ENCODE results near the gene SCARB1.
A peak's percentile ranks its signal among the peaks of the same experiment; 100 is the strongest.

Gene SCARB1

DNA sequence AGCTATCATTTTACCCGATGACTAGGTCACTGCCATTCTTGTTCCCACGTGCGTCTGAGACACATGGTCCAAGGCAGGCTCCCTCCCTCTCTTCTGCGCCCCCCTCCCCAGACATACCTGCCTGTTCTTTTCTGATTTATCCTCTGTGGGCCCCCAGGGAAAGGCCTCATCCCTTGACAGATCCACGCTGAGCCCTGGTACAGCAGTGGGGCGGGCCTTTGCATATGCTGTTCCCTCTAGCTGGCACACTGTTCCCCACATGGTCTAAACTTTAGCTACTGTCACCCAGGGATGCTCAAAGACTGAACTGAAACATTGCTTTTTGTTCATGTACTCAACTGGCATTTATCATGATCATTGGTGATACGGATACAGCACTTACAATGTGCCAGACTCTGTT is 122.5 kb downstream of the SCARB1 start:
- no peak for DNase-seq

DNA sequence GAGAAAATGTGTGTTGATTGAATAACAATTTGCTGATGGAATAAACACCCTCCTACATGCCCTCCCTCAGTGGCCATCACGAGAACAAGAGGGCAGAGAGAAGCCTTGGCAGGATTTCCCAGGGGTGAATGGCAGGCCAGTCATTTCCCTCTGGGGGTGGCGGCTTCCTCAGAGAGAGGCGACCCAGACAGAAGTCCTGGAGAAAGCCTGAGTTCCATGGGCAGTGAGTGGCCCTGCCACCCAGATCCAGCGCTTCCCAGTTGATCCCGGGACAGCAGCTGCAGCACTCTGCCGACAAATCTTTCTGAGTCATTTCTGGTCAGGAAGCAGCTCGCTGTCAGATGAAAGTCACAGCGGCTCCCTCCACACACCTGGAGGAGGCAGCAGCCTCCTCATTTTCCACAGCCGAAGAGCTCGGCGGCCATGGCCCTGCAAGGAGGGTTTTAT is 123.0 kb downstream of the SCARB1 start:
- no peak for DNase-seq

DNA sequence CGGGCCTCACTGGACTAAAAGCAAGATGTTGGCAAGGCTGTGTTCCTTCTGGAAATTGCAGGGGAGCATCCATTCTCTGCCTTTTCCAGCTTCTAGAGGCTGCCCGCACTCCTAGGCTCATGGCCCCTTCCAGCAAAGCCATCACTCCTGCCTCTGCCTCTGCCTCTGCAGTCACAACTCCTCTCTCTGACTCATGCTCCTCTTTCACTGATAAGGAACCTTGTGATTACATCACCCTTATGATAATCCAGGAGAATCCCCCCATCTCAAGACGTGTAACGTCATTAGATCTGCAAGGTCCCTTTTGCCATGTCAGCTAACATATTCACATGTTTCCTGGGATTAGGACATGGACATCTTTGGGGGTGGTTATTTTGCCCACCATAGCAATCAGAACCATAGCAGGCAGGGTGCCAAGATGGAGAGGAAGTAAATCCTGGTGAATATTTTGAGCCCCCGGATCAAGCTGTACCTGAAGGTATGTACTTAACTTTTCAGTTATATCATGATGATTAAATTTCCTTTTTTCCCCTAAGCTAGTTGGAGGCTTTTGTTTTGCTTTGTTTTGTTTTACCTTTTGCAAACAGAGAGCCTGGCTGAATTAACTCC is 123.6 kb downstream of the SCARB1 start:
- no peak for DNase-seq

DNA sequence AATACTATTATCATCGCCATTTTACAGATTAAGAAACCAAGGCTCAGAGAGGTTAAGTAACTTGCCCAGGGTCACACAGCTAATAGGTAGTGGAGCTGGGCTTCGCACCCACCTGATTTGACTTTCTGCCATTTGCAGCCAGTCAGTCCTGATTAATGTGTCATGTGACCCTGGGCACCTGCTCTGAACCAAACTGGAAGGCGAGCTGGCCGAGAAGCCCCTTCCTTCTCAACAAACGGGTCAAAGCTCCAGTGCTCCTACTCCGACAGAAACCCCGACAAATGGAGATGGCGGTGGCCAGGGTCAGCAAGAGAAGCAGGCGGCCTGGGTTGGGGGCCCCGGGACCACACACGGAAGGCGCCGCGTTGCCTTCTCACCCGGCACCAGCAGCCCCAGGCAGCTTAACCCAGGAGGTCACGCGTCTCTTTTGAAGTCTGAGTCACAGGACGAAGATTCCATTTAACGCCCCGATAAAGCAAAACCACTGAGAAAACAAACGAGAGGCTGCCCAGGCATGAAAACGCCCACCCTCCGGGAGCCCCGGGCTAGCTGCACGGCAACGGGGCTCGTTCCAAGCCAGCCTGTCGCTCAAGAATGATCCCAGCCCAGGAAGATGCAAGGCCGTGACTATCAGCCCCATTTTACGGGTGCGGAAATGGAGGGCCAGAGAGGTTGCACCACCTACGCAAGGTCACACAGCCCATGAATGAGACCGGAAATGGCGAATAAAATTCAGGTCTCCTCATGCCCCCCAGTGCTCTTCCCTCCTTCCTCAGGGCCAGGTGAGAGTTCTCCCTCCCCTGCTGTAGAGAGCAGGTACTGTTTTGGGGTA is 124.8 kb downstream of the SCARB1 start:
- DNase-seq, result no peak

DNA sequence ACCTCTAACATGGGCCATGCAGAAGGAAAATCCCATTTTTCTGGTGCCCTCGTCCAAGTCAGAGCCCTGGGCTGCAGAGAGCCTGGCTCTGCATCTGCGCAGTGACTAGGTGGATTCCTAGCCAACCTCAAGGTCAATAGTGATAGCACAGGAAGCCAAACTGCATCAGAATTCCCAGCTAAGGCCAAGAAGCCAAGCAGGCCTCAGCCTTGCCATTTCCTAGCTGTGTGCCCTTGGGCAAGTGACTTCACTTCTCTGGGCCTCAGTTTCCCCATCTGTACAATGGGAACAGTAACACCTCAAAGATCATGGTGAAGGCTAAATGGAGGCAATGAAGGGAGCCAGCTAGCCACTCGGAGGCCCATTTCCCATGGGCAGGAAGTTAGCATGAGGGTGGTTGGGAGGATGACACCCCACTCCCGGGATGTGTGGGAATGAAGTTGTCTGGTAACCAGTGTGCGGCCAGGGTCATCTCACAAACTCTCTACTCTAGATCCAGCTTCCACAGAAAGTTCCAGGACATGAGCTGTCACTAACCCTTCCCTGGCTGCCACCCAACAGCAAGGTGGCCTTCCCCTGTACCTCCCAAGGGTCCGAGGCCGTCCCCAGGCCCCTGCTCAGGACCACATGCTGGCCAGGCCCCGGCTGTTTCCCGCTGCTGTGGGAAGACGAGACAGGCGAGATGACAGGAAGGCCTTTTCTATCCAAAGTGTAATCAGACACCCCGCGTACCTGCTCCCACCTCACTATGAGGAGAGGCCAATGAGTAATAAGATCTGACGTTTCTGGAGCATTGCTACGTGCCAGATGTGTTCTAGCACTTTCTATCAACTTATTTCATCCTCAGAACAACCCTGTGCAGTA is 125.7 kb downstream of the SCARB1 start:
- DNase-seq, result no peak

DNA sequence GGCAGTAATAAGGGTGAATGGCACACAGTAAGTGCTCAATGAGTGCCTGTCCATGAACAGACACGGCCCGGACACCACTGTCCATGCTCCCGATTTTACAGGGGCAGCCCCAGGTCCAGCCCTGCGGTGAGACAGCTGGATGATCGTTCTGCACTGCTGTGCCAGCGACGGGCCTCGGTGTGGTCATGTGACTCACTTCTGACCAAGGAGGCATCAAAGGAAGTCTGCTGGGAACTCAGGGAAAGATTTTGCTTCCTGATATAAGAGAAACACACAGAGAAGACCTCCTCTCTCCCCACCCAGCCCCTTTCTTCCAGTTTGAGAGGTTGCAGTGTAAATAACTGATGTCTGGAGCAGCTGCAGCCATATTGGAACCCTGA is 126.6 kb downstream of the SCARB1 start:
- DNase-seq, result no peak

DNA sequence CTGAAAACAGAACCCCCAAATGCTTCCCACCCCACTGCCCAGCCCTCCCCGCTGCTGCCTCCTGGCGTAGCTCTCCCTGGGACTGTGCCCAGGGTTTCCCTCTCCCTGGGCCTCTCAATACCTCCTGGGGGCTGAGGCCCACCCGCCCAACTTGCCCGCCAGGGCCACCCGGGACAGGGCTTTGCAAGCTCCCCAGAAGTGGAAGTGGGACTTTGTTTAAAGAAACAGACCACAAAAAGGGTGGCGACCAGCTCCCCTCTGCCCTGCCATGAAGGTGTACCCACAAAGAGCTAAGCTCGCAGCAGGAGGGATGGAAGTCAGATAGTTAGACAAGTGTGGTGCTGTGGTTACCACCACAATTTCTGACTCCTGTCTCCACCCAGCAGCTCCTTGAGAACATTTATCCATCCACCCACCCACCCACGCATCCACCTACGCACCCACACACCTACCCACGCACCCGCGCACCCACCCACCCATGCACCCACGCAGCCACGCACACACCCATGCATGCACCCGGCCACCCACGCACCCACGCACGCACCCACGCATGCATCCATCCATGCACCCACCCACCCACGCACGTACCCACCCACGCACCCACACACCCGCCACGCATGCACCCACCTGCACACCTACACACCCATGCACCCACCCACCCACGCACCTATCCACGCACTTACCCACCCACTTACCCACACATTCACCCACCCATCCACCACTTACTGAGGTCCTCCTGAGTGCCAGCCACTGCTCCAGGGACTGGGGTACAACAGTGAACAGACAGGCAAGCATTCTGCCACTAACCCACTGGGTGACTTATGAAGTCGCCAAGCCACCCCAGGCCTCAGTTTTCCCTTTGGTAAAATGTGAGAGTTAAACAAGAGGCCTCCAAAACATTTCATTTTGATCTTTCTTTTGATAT is 127.3 kb downstream of the SCARB1 start:
- DNase-seq, result no peak

DNA sequence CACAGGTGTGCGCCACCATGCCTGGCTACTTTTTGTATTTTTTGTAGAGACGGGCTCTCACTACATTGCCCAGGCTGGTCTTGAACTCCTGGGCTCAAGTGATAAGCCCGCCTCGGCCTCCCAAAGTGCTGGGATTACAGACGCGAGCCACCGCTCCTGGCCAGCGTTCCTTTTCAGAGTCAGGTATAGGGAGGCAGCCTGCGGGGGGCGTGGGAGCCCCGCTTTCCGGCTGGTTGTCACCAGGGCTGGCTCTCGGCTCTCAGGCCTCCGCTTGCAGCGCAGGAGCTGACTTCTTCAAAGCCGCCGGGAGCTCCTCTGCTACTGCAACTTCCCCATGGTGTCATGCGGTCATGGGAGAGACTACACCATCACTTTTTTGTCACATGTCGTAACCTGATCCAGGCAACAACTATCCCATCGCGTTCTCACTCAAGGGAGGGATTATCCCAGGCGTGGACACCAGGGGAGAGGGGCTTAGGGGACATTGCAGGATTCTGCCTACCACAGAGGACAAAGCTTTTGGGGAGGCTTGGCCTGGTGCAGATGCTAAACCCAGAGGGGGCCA is 129.4 kb downstream of the SCARB1 start:
- no peak for DNase-seq

DNA sequence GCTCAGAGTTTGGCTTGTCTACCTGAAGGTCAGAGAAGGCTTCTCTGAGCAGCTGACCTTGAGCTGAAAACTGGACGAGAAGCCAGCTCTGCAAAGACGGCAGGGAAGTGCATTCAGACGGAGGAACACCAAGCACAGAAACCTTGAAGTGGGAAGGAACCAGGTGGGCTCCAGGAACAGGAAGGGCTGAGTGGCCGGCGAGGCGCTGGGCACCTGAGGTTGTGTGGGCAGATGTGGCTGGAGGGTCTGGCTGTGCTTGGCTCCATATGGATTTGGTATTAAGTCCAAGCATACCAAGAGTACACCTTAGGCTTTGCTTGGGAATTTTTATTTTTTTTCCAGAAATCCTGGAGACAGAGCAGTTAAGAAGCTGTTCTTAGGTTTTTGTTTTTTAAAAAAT is 130.6 kb downstream of the SCARB1 start:
- no peak for DNase-seq

DNA sequence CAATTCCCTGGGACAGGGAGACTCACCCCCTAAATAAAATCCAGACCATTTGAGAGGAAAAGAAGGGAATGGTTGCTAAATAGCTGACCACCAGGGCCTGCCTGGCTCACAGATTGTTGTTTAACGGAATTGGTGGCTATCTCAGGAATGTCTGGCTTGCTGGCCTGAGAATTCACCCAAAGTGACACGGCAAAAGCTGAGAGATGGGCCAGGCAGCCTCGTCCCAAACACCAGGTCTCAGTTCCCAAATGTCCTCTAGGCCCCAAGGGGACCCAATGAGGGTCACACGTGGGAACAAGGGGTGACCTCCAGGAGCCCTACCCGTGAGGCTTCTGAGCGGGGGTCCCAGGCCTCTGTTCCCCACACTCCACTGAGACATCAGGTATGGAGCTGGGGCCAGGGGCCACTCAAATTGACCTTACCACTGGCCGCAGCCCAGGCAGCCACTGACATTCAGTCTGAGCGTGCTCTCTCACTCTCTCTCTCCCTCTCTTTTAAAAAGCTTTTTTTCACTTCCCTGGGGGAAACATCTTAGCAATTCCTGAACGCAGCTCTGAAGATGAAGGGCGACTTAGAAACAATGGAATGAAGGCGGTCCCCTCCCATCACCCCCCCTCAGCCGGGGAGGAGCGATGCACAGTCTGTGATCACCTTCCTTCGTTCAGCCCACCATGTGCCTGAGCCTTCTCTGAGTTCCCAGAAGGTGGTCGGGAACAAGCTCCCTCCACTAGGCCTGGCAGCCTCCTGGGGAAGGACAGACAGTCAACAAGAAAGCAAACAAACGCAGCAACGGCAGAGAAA is 131.2 kb downstream of the SCARB1 start:
- no peak for DNase-seq

DNA sequence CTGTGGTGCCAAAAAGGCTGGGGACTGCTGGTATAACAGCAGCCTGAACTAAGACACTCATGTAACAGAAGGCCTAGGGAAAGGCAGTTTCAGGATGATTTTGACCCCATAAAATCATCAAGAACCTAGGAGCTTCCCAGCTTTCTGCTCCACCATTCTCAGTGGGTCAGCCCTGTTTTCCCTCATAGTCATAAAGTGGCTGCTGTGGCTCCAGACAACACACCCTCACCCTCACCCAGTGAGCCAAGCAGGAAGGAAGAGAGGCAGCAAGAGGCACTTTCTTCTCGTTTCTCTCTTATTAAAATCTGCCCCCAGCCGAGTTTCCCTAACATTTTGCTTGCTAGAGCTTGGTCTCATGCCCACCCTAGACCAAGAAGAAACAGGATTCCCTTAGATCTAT is 131.8 kb downstream of the SCARB1 start:
- no peak for DNase-seq

DNA sequence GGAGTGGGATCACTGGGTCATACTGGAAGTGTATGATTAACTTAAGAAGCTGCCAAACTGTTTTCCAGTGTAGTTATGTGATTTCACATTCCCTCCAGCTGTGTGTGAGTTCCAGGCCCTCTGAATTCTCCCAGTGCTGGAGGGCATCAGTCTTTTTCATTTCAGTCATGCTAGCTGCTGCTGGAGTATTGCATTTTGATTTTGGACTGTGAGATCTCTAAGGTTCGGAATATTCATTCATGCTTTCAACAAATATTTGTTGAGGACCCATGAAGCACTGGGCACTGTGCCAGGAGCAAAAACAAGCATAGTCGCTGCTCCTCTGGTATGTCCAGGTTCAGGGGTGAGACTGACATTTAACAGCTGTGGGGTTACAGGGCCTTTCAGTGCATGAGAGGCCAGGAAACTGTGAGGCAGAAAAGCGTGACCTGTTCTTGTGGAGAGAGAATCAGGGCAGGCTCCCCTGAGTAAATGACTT is 133.2 kb downstream of the SCARB1 start:
- peak; percentile 34 for DNase-seq

DNA sequence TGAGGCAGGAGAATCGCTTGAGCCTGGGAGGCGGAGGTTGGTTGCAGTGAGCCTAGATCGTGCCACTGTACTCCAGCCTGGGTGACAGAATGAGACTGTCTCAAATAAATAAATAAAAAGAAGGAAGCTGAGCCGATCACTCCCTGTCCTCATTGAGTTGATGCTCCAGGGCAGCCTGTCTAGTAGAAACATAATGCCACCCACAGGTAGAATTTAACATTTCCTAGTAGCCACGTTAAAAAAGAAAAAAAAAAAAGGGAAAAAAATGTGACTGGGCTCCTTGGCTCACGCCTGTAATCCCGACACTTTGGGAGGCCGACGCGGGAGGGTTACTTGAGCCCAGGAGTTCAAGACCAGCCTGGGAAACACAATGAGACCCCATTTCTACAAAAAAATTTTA is 135.7 kb downstream of the SCARB1 start:
- DNase-seq, result no peak

DNA sequence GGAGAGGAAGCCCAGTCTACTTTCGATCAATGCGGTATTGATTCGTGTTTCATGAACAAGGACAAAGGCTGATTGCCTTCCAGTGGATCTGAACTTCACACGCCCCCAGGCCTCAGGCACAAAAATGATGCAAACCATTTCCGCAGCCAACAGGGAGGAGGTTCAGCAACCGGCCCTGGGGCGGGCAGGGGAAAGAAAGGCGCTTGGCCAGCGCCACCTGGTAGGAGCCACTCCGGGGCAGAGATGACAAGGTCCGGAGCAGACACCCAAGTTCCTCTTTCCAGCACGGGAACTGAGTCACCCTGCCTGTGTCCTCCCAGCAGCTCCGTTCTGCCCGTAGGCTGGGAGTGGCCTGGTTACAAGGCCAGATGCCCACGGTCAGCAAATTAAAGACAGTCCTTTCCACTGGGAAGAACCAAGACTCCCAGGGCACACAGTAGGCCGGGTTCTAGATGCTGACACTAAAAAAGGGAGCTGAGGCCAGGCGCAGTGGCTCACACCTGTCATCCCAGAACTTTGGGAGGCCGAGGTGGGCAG is 136.3 kb downstream of the SCARB1 start:
- no peak for DNase-seq

Measured in NCI-H2029 (cell line).